Posterior vena cava (tissue), 2 donors: ENCODE data around the gene ONECUT2. TPM values are rescaled to one million over a fixed set of nuclear protein-coding genes. Genes with fewer than 3 reads are reported as not detected.
"Not testable (repeated sequence)": the region's sequence is repeated elsewhere in the genome, so short reads cannot be mapped to it uniquely, and the experiment has no call there.

ENCODE experiments used
- DNase-seq: peaks from one replicate; pipeline ENCODE4 v3.0.0-alpha.2; 2020; ENCODE audit warnings: low spot score
- intact Hi-C, 2 donors: fragments of 100-400 bp; cut with DNase I; formaldehyde crosslinking; loops; one replicate each; pipeline versions ENCODE4 v1.14.1 to v1.14.2; 2022 to 2023
- long read RNA-seq, 2 donors: library from polyadenylated mRNA; unstranded; transcript quantifications; one replicate each; pipeline ENCODE4 v2.0.0, GENCODE V29; 2020 to 2021
- total RNA-seq, 2 donors: library from RNA; stranded (reverse); fragmentation: NEBNext Ultra II Directional; extraction: Animal tissue kit (Norgen Biotek cat#: 25700); gene quantifications; one replicate each; pipeline ENCODE4 v1.2.1, GENCODE V29; 2021
- donor health status: DM: yes; HTN: yes; CAD: no.
- donor health status: DM: yes; HTN: yes; CAD: no.

The ONECUT2 gene
- total RNA-seq: under 1 TPM; 0.05 TPM
- long read RNA-seq, donor 1: 0 reads
- long read RNA-seq, donor 2: 0 reads

GRCh38 chr18:57434536-57435494 lies at the start of gene ONECUT2:
ONECUT2 (plus strand) TSS chr18:57435374; CDS start chr18:57435717, 343 bp downstream.
- DNase-seq: peak; percentile 96
- intact Hi-C loops: no loop called here

- DNase-seq: no peak
- intact Hi-C loops: no loop called here
Measured at GRCh38 chr18:57389271-57389670, 45.9 kb upstream of the ONECUT2 start.

- DNase-seq: no peak
- intact Hi-C loops: no loop called here
Measured at GRCh38 chr18:57390044-57390443, 45.1 kb upstream of the ONECUT2 start.

GRCh38 chr18:57394749-57395148 lies 40.4 kb upstream of the ONECUT2 start:
- DNase-seq, intact Hi-C loops: not testable (repeated sequence)

GRCh38 chr18:57396831-57397230 lies 38.3 kb upstream of the ONECUT2 start:
- DNase-seq, intact Hi-C loops: not testable (repeated sequence)

GRCh38 chr18:57397440-57398132 lies 37.6 kb upstream of the ONECUT2 start:
- intact Hi-C loops: no loop called here
- DNase-seq: no peak

GRCh38 chr18:57404345-57404744 lies 30.8 kb upstream of the ONECUT2 start:
- DNase-seq: no peak
- intact Hi-C loops: no loop called here

- no peak for DNase-seq
- intact Hi-C loops: no loop called here
Measured at GRCh38 chr18:57409650-57410049, 25.5 kb upstream of the ONECUT2 start.

GRCh38 chr18:57410749-57411148 lies 24.4 kb upstream of the ONECUT2 start:
- DNase-seq: no peak
- intact Hi-C loops: no loop called here

GRCh38 chr18:57416542-57416941 lies 18.6 kb upstream of the ONECUT2 start:
- intact Hi-C loops: no loop called here
- DNase-seq: no peak

GRCh38 chr18:57422313-57422872 lies 12.8 kb upstream of the ONECUT2 start:
- intact Hi-C loops: no loop called here
- DNase-seq: no peak

- no peak for DNase-seq
- intact Hi-C loops: no loop called here
Measured at GRCh38 chr18:57423821-57424220, 11.4 kb upstream of the ONECUT2 start.

GRCh38 chr18:57425096-57425495 lies 10.1 kb upstream of the ONECUT2 start:
- intact Hi-C loops: no loop called here
- DNase-seq: no peak

- DNase-seq: no peak
- intact Hi-C loops: no loop called here
Measured at GRCh38 chr18:57426187-57426586, 9.0 kb upstream of the ONECUT2 start.

GRCh38 chr18:57427429-57428201 lies 7.6 kb upstream of the ONECUT2 start:
- no peak for DNase-seq
- intact Hi-C loops: no loop called here

GRCh38 chr18:57428221-57429150 lies 6.7 kb upstream of the ONECUT2 start:
- DNase-seq: peak; percentile 79
- intact Hi-C loops: no loop called here

GRCh38 chr18:57429167-57430078 lies 5.8 kb upstream of the ONECUT2 start:
- no peak for DNase-seq
- intact Hi-C loops: no loop called here
